ENCODE measurements around the gene KLHL8. TPM values are rescaled to one million over a fixed set of nuclear protein-coding genes. Genes with fewer than 3 reads are reported as not detected.

KLHL8 gene
- total RNA-seq, 1 experiment from 2014 or later: 7.5 TPM

DNA sequence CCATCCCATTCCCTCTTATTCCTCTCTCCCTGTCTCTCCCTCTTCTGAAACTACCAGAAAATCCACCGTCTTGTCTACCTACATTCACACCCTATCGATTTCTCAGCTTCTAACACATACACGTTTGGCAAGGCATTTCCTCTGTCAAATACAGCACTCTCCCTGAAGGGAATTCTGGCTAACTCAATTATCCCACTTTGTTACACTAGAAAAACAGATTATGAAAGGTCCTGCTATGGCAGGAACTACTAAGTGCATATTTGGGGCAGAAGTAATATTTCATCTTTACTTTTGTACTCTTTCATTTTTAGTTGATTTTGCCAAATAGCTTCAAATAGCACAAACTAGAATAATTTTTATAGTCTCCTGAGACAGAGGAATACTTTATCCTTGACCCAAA is 46.6 kb upstream of the KLHL8 start:
- Histone ChIP-seq H3K27ac (ENCODE audit: insufficient read length, low read depth, low read length) (no peak overlapping the region), H2BK12ac (ENCODE audit: insufficient read length, low read depth, low read length) (no peak overlapping the region), H3K9me3 (ENCODE audit: control insufficient read depth, low read depth, low read length) (no peaks in the 10 kb centered on the region), H3T11ph (ENCODE audit: low read length) (no peak overlapping the region), H4K8ac (replicated peaks; ENCODE audit: insufficient read length, low read depth, low read length) (no peak overlapping the region), H2BK5ac (ENCODE audit: insufficient read length, low read length) (no peak overlapping the region), H2AK5ac (ENCODE audit: insufficient read length, low read length) (no peak overlapping the region), H3K4me2 (ENCODE audit: insufficient read depth, insufficient read length, low read length) (no peak overlapping the region), H3K18ac (ENCODE audit: insufficient read length, low read depth, low read length) (no peak overlapping the region), H2BK15ac (ENCODE audit: low read depth, low read length) (no peak overlapping the region), H3K56ac (ENCODE audit: insufficient read length, low read depth, low read length) (no peak overlapping the region), H3K4me1 (ENCODE audit: insufficient read depth, low read length) (no peaks in the 10 kb centered on the region), H4K20me1 (ENCODE audit: control insufficient read depth, insufficient read depth, insufficient read length) (no peaks in the 10 kb centered on the region), H3K14ac (ENCODE audit: insufficient read depth, low read length) (no peak overlapping the region), H2AFZ (ENCODE audit: low read length) (no peak overlapping the region), H3K9ac (ENCODE audit: extremely low read depth, insufficient read length, low read length) (no peak overlapping the region), H3K23me2 (ENCODE audit: insufficient read length, low read depth, low read length, poor library complexity, severe bottlenecking) (no peaks in the 10 kb centered on the region), H3K23ac (ENCODE audit: insufficient read length, low read depth, low read length) (no peak overlapping the region), H2BK120ac (ENCODE audit: low read depth, low read length, poor library complexity, severe bottlenecking) (no peak overlapping the region), H3K27me3 (ENCODE audit: insufficient read depth, low read length) (no peaks in the 10 kb centered on the region), H4K91ac (ENCODE audit: insufficient read length, low read depth, low read length) (no peak overlapping the region), H2BK20ac (ENCODE audit: low read depth, low read length, poor library complexity, severe bottlenecking) (no peak overlapping the region), H3K79me1 (ENCODE audit: insufficient read depth, low read depth, low read length, poor library complexity, severe bottlenecking) (no peaks in the 10 kb centered on the region), H4K5ac (ENCODE audit: insufficient read length, low read depth, low read length) (no peak overlapping the region), H3K4ac (ENCODE audit: low read depth, low read length) (no peak overlapping the region), H3K79me2 (ENCODE audit: insufficient read depth, low read length) (no peaks in the 10 kb centered on the region)
- peaks cover 4 to 6% of the 10 kb centered on the region in 2 experiments for H3K9me3 Mint-ChIP-seq
- H3K27ac Mint-ChIP-seq: no peak overlapping the region
- H3K27me3 Mint-ChIP-seq (ENCODE audit: low read depth): peaks cover 1% of the 10 kb centered on the region; the same call in 1 of the 2 replicates
- H3K4me3 Mint-ChIP-seq: no peak overlapping the region
- no peak for DNase-seq
- peaks cover 3 to 5% (median 5%) of the 10 kb centered on the region in 3 experiments; a peak in 4 of 7 replicates for H3K36me3 Mint-ChIP-seq (ENCODE audit: insufficient read depth in 1 of 3, low read depth in 3 of 3)
- WGBS (ENCODE audit: extremely low coverage, insufficient read length, low lambda C conversion rate): no CpG with 5 or more reads among the region's 3 CpGs
- TF ChIP-seq, protein P1, sequence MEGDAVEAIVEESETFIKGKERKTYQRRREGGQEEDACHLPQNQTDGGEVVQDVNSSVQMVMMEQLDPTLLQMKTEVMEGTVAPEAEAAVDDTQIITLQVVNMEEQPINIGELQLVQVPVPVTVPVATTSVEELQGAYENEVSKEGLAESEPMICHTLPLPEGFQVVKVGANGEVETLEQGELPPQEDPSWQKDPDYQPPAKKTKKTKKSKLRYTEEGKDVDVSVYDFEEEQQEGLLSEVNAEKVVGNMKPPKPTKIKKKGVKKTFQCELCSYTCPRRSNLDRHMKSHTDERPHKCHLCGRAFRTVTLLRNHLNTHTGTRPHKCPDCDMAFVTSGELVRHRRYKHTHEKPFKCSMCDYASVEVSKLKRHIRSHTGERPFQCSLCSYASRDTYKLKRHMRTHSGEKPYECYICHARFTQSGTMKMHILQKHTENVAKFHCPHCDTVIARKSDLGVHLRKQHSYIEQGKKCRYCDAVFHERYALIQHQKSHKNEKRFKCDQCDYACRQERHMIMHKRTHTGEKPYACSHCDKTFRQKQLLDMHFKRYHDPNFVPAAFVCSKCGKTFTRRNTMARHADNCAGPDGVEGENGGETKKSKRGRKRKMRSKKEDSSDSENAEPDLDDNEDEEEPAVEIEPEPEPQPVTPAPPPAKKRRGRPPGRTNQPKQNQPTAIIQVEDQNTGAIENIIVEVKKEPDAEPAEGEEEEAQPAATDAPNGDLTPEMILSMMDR (conservative IDR thresholded peaks at IDR 0.05): no peak
- peaks cover 3 to 8% of the 10 kb centered on the region in 2 experiments; a peak in 3 of 4 replicates for H3K4me1 Mint-ChIP-seq
